ENCODE data around the gene THAP9. TPM values are rescaled to one million over a fixed set of nuclear protein-coding genes. Genes with fewer than 3 reads are reported as not detected.

The THAP9 gene
- total RNA-seq, 1 experiment from 2014 or later = 7.2 TPM

DNA sequence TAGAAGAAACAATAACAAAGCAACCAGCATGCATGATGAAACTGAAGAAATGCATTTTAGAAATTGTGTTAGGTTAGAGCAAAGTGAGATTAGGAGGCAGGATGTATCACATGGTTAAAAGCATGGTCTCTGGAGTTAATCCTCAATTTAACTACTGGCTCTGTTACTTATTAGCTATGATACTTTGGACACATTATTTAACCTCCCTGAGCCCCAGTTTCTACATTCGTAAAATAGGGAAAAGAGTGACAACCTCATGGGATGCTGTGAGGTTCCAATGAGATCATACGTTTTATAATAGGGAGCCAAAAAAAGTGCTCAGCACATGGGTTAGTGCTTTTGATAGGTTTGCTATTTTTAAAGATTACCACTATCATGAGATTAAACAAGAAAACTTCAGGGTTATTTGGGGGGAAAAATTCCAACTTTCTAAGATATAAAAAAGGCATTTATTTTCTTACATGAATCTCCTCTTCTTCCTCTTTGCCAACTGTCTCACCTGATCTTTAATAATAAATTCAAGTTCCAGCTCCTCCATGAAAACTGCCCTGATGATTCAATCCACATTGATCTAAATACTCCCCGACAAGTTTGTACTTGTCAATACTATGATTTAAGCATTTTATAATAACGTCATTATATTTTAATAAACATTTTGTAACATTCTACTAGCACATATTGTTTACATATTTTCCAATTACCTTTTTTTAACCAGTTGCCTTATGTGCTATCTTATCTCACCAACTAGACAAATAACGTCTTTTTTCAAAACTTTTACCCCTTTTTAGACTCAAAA is 14.2 kb upstream of the THAP9 start:
- DNase-seq = no peak
- intact Hi-C loops (cut with micrococcal nuclease; ENCODE audit: unreplicated experiment) = no loop called here
- CTCF ChIA-PET = interaction anchor here (0.6 kb wide), 1 partner anchor 374 kb away, joined by 3 read pairs; no protein-coding TSS in a partner anchor
- Mint-ChIP-seq H3K27me3 (ENCODE audit: unreplicated experiment) (no peaks in the 10 kb centered on the region), H3K36me3 (ENCODE audit: insufficient read depth, unreplicated experiment) (peaks cover 30% of the 10 kb centered on the region), H3K4me3 (ENCODE audit: low read depth, unreplicated experiment) (no peak overlapping the region), H3K9me3 (ENCODE audit: low read depth, unreplicated experiment) (no peaks in the 10 kb centered on the region), H3K27ac (ENCODE audit: unreplicated experiment) (no peak overlapping the region), H3K4me1 (ENCODE audit: low read depth, unreplicated experiment) (peaks cover 16% of the 10 kb centered on the region)
- BruUV-seq (replicated peaks) = no TSS peak
- TF ChIP-seq, protein P1, sequence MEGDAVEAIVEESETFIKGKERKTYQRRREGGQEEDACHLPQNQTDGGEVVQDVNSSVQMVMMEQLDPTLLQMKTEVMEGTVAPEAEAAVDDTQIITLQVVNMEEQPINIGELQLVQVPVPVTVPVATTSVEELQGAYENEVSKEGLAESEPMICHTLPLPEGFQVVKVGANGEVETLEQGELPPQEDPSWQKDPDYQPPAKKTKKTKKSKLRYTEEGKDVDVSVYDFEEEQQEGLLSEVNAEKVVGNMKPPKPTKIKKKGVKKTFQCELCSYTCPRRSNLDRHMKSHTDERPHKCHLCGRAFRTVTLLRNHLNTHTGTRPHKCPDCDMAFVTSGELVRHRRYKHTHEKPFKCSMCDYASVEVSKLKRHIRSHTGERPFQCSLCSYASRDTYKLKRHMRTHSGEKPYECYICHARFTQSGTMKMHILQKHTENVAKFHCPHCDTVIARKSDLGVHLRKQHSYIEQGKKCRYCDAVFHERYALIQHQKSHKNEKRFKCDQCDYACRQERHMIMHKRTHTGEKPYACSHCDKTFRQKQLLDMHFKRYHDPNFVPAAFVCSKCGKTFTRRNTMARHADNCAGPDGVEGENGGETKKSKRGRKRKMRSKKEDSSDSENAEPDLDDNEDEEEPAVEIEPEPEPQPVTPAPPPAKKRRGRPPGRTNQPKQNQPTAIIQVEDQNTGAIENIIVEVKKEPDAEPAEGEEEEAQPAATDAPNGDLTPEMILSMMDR (IDR thresholded peaks at IDR 0.05; ENCODE audit: unreplicated experiment) = no peak

DNA sequence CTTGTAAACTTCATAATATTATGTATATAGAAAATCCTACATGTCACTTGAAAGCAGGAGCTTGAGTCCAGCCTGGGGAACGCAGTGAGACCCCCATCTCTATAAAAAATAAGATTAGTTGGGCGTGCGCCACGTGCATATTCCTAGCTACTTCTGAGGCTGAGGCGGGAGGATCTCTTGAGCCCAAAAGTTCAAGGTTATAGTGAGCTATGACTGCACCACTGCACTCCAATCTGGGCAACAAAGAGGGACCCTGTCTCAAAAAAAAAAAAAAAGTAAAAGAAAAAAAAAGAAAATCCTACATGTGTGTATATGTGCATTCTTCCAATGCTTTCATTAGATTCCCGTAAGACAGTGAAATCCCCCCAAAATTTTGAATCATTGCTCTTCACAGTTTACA is 11.2 kb upstream of the THAP9 start:
- H3K4me1 Mint-ChIP-seq (ENCODE audit: low read depth, unreplicated experiment) = peaks cover 16% of the 10 kb centered on the region
- CTCF ChIA-PET = interaction anchor here (0.7 to 1.1 kb wide), 3 partner anchors 11 to 103 kb away, joined by 3 to 4 read pairs (median 3); no protein-coding TSS in a partner anchor
- no peaks in the 10 kb centered on the region for H3K27me3 Mint-ChIP-seq (ENCODE audit: unreplicated experiment)
- DNase-seq = no peak
- peak overlapping the region; percentile 86 for H3K4me3 Mint-ChIP-seq (ENCODE audit: low read depth, unreplicated experiment)
- no peaks in the 10 kb centered on the region for H3K9me3 Mint-ChIP-seq (ENCODE audit: low read depth, unreplicated experiment)
- BruUV-seq (replicated peaks) = no TSS peak
- H3K27ac Mint-ChIP-seq (ENCODE audit: unreplicated experiment) = peak overlapping the region; percentile 91
- intact Hi-C loops (cut with micrococcal nuclease; ENCODE audit: unreplicated experiment) = no loop called here
- peaks cover 35% of the 10 kb centered on the region for H3K36me3 Mint-ChIP-seq (ENCODE audit: insufficient read depth, unreplicated experiment)
- TF ChIP-seq, protein P1 (IDR thresholded peaks at IDR 0.05; ENCODE audit: unreplicated experiment) = no peak

DNA sequence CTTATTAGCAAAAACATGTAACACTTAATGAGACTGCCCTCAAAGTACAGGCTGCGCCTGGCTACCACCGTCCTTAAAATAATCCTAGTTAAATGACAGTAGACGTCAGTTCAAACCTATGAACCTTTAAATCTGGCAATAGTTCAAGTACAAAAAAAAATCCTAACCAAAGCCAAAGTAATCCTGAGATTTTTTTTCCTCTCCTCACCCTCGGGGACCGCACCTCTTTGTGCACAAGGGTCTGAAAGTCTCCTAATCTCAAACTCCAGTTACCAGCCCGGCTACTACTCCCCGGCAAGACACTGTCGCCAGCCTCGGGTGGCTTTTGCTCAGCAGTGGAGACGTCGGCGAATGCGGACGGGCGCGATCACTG is 10.0 kb upstream of the THAP9 start:
- DNase-seq = no peak
- Mint-ChIP-seq H3K36me3 (ENCODE audit: insufficient read depth, unreplicated experiment) (peaks cover 42% of the 10 kb centered on the region), H3K9me3 (ENCODE audit: low read depth, unreplicated experiment) (no peaks in the 10 kb centered on the region), H3K27ac (ENCODE audit: unreplicated experiment) (peak overlapping the region; percentile 91), H3K27me3 (ENCODE audit: unreplicated experiment) (no peaks in the 10 kb centered on the region), H3K4me1 (ENCODE audit: low read depth, unreplicated experiment) (peaks cover 8% of the 10 kb centered on the region), H3K4me3 (ENCODE audit: low read depth, unreplicated experiment) (peak overlapping the region; percentile 86)
- intact Hi-C loops (cut with micrococcal nuclease; ENCODE audit: unreplicated experiment) = loop anchor here (10.0 kb wide), 1 partner anchor 516 kb away; the partner anchor contains the start of gene HNRNPD
- CTCF ChIA-PET = no interaction called here
- BruUV-seq (replicated peaks) = TSS peak; percentile 24
- TF ChIP-seq, protein P1 (IDR thresholded peaks at IDR 0.05; ENCODE audit: unreplicated experiment) = no peak

DNA sequence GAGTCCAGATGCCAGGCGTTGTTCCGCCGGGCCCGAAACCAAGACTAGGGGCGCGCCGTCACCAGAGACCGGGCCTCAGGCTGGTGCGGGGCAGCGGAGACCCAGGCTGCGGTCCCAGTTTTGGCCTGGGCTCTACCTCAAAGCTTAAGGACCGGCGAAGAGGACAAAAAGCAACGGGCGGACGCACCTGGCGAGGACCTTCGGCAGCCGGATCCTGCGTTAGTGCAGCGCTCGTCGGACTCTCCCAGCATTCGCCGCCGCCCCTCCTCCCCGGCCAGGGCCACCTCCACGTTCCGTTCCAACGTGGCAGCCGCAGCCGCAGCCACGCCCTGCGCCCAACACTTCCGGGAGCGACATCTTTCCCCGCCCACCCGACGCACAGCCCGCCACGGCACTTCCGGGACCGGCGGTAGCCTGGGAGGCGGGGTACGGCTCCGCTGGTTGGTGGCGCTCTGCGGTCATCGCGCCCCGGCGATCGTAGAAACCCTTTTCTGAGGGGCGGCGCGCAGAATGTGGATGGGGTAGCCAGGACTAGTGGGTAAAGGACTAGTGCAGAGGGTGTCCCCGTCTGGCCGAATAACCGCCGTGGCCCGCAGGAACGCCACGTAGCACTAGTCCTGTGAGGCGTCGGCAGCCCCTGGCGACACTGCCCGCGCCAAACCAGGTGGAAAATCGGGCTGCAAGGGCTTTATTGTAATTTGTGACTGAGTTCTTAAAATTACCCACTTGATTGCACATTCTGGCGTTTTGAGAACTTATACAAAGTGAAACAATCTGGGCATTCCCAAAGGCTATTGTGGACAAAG is 9.4 kb upstream of the THAP9 start, which contains the start of gene SEC31A:
Gene SEC31A, minus strand, starts transcription at position 253 of the 806 bp plus-strand sequence. CDS start 9,217 bp downstream, outside the sequence.
- TSS peak; percentile 95 for BruUV-seq (replicated peaks)
- TF ChIP-seq, protein P1 (IDR thresholded peaks at IDR 0.05; ENCODE audit: unreplicated experiment) = no peak
- no peaks in the 10 kb centered on the region for H3K9me3 Mint-ChIP-seq (ENCODE audit: low read depth, unreplicated experiment)
- peak within 1 kb of the TSS; percentile 91 for H3K27ac Mint-ChIP-seq (ENCODE audit: unreplicated experiment)
- CTCF ChIA-PET = no interaction called here
- intact Hi-C loops (cut with micrococcal nuclease; ENCODE audit: unreplicated experiment) = loop anchor here (10.0 kb wide), 1 partner anchor 516 kb away; the partner anchor contains the start of gene HNRNPD
- H3K4me3 Mint-ChIP-seq (ENCODE audit: low read depth, unreplicated experiment) = peak within 1 kb of the TSS; percentile 86
- H3K27me3 Mint-ChIP-seq (ENCODE audit: unreplicated experiment) = no peaks in the 10 kb centered on the region
- peaks cover 2% of the 10 kb centered on the region for H3K4me1 Mint-ChIP-seq (ENCODE audit: low read depth, unreplicated experiment)
- H3K36me3 Mint-ChIP-seq (ENCODE audit: insufficient read depth, unreplicated experiment) = peaks cover 45% of the 10 kb centered on the region
- DNase-seq = peak; percentile 94

Data from Calu3 (cell line).